ENCODE results near the gene MEI1. TPM values are rescaled to one million over a fixed set of nuclear protein-coding genes. Genes with fewer than 3 reads are reported as not detected.
A peak's percentile ranks its signal among the peaks of the same experiment; 100 is the strongest.

Gene MEI1
- total RNA-seq, 1 experiment from 2014 or later = 0.20 TPM

- Histone ChIP-seq H3K79me2 (ENCODE audit: insufficient read depth, low read length) (no peaks in the 10 kb centered on the region), H3K27ac (ENCODE audit: insufficient read length, low read depth, low read length) (no peak overlapping the region), H4K8ac (replicated peaks; ENCODE audit: insufficient read length, low read depth, low read length) (no peak overlapping the region), H2BK120ac (ENCODE audit: low read depth, low read length, poor library complexity, severe bottlenecking) (no peak overlapping the region), H4K5ac (ENCODE audit: insufficient read length, low read depth, low read length) (no peak overlapping the region), H4K91ac (ENCODE audit: insufficient read length, low read depth, low read length) (no peak overlapping the region), H3T11ph (ENCODE audit: low read length) (no peak overlapping the region), H3K56ac (ENCODE audit: insufficient read length, low read depth, low read length) (no peak overlapping the region), H3K4me1 (ENCODE audit: insufficient read depth, low read length) (no peaks in the 10 kb centered on the region), H3K23ac (ENCODE audit: insufficient read length, low read depth, low read length) (no peak overlapping the region), H3K9me3 (ENCODE audit: control insufficient read depth, low read depth, low read length) (no peaks in the 10 kb centered on the region), H2BK12ac (ENCODE audit: insufficient read length, low read depth, low read length) (no peak overlapping the region), H3K23me2 (ENCODE audit: insufficient read length, low read depth, low read length, poor library complexity, severe bottlenecking) (no peaks in the 10 kb centered on the region), H2BK15ac (ENCODE audit: low read depth, low read length) (no peak overlapping the region), H3K27me3 (ENCODE audit: insufficient read depth, low read length) (no peaks in the 10 kb centered on the region), H2BK5ac (ENCODE audit: insufficient read length, low read length) (no peak overlapping the region), H3K14ac (ENCODE audit: insufficient read depth, low read length) (no peak overlapping the region), H2AFZ (ENCODE audit: low read length) (no peak overlapping the region), H2BK20ac (ENCODE audit: low read depth, low read length, poor library complexity, severe bottlenecking) (no peak overlapping the region), H2AK5ac (ENCODE audit: insufficient read length, low read length) (no peak overlapping the region), H3K79me1 (ENCODE audit: insufficient read depth, low read depth, low read length, poor library complexity, severe bottlenecking) (no peaks in the 10 kb centered on the region), H4K20me1 (ENCODE audit: control insufficient read depth, insufficient read depth, insufficient read length) (peaks cover 3% of the 10 kb centered on the region), H3K9ac (ENCODE audit: extremely low read depth, insufficient read length, low read length) (no peak overlapping the region), H3K18ac (ENCODE audit: insufficient read length, low read depth, low read length) (no peak overlapping the region), H3K4ac (ENCODE audit: low read depth, low read length) (no peak overlapping the region), H3K4me2 (ENCODE audit: insufficient read depth, insufficient read length, low read length) (no peak overlapping the region)
- H3K4me1 Mint-ChIP-seq = no peaks in the 10 kb centered on the region
- peak overlapping the region in 2 of 3 experiments; percentile 3 to 69; a peak in 2 of 7 replicates for H3K27ac Mint-ChIP-seq
- H3K4me3 Mint-ChIP-seq = no peak overlapping the region
- TF ChIP-seq CTCF (conservative IDR thresholded peaks at IDR 0.05) = no peak
- no peak for DNase-seq
- peaks cover 43 to 92% (median 79%) of the 10 kb centered on the region in 3 experiments for H3K36me3 Mint-ChIP-seq (ENCODE audit: insufficient read depth in 1 of 3, low read depth in 3 of 3)
- no CpG with 5 or more reads among the region's 3 CpGs for WGBS (ENCODE audit: extremely low coverage, insufficient read length, low lambda C conversion rate)
- no peaks in the 10 kb centered on the region for H3K9me3 Mint-ChIP-seq
- H3K27me3 Mint-ChIP-seq (ENCODE audit: low read depth) = no peaks in the 10 kb centered on the region
Measured at GRCh38 chr22:41660416-41660815, 38.9 kb upstream of the MEI1 start.

Data from H9 (cell line).